ENCODE measurements around the gene EFCAB8.

GRCh38 chr20:32959351-32960221 is 100.9 kb downstream of the EFCAB8 start:
- TF ChIP-seq POLR2A (IDR thresholded peaks at IDR 0.05): no peak
- TF ChIP-seq, protein P1, sequence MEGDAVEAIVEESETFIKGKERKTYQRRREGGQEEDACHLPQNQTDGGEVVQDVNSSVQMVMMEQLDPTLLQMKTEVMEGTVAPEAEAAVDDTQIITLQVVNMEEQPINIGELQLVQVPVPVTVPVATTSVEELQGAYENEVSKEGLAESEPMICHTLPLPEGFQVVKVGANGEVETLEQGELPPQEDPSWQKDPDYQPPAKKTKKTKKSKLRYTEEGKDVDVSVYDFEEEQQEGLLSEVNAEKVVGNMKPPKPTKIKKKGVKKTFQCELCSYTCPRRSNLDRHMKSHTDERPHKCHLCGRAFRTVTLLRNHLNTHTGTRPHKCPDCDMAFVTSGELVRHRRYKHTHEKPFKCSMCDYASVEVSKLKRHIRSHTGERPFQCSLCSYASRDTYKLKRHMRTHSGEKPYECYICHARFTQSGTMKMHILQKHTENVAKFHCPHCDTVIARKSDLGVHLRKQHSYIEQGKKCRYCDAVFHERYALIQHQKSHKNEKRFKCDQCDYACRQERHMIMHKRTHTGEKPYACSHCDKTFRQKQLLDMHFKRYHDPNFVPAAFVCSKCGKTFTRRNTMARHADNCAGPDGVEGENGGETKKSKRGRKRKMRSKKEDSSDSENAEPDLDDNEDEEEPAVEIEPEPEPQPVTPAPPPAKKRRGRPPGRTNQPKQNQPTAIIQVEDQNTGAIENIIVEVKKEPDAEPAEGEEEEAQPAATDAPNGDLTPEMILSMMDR (IDR thresholded peaks at IDR 0.05): no peak

Data from body of pancreas (tissue), 4 donors.